SK-N-SH (cell line): ENCODE data around the gene PPARD. TPM values are rescaled to one million over a fixed set of nuclear protein-coding genes. Genes with fewer than 3 reads are reported as not detected.

Experiments used
- CTCF ChIA-PET: fragments of 300-600, 350-600 bp; formaldehyde crosslinking; extraction: SDS; loops from one replicate; lab custom pipeline; 2021; lab: Yijun Ruan, JAX
- POLR2A ChIA-PET: fragments of 350-600 bp; sonication (Branson Sonifier 250); formaldehyde crosslinking; extraction: SDS; loops from one replicate; lab custom pipeline; 2020; ENCODE audit warnings: antibody characterized with exemption, inconsistent platforms; lab: Yijun Ruan, JAX
- DNase-seq: peaks from one replicate; pipeline ENCODE4 v3.0.0; 2012
- H2AFZ ChIP-seq: fragments of 200-600 bp; sonication (generic); 2 replicates; pipeline ENCODE4 v1.8.1; 2016; ENCODE audit warnings: antibody characterized with exemption, mild to moderate bottlenecking, low read depth
- H3F3A ChIP-seq: fragments of 200-600 bp; sonication (generic); replicated peaks from 2 replicates; pipeline ENCODE3; 2016; ENCODE audit warnings: antibody characterized with exemption, mild to moderate bottlenecking; ENCODE audit not compliant: insufficient read depth
- H3K27ac ChIP-seq, 2 experiments: fragments of 200-500 bp in 1 of 2; fragments of 200-600 bp in 1 of 2; sonication (Bioruptor generic) in 1 of 2; sonication (generic), shearing (Covaris generic) in 1 of 2; 2 replicates each; pipeline versions ENCODE4 v1.5.1 to v1.6.1; 2014 to 2016; ENCODE audit warnings: low read depth in 2 of 2, inconsistent platforms in 1 of 2, low read length in 1 of 2, mild to moderate bottlenecking in 1 of 2, mixed read lengths in 1 of 2
- H3K27me3 ChIP-seq: fragments of 200-600 bp; sonication (generic), shearing (Covaris generic); 2 replicates; pipeline ENCODE4 v1.6.1; 2016; ENCODE audit warnings: mixed run types; ENCODE audit not compliant: insufficient read depth
- H3K36me3 ChIP-seq, 2 experiments: fragments of 200-500 bp in 1 of 2; fragments of 200-600 bp in 1 of 2; sonication (Bioruptor generic) in 1 of 2; sonication (generic) in 1 of 2; replicated peaks in 1 of 2; 2 replicates each; pipeline versions ENCODE3 to v1.5.1; 2014 to 2016; ENCODE audit warnings: low read length in 1 of 2, mild to moderate bottlenecking in 1 of 2; ENCODE audit not compliant: insufficient read depth in 2 of 2, control insufficient read depth in 1 of 2
- H3K4me1 ChIP-seq, 2 experiments: fragments of 200-500 bp in 1 of 2; fragments of 200-600 bp in 1 of 2; sonication (Bioruptor generic) in 1 of 2; sonication (generic), shearing (Covaris generic) in 1 of 2; 2 replicates each; pipeline versions ENCODE4 v1.5.1 to v1.6.1; 2014 to 2016; ENCODE audit warnings: low read depth in 1 of 2, low read length in 1 of 2, mixed run types in 1 of 2; ENCODE audit not compliant: insufficient read depth in 2 of 2, control insufficient read depth in 1 of 2
- H3K4me2 ChIP-seq: fragments of 200-600 bp; sonication (generic), shearing (Covaris generic); 2 replicates; pipeline ENCODE4 v1.6.1; 2017; ENCODE audit warnings: mixed run types
- H3K4me3 ChIP-seq, 2 experiments: fragments of 200-500 bp in 1 of 2; fragments of 200-600 bp in 1 of 2; sonication (Bioruptor generic) in 1 of 2; sonication (generic), shearing (Covaris generic) in 1 of 2; 2 replicates each; pipeline versions ENCODE4 v1.5.1 to v1.8.1; 2014 to 2016; ENCODE audit warnings: low read depth in 2 of 2, inconsistent platforms in 1 of 2, low read length in 1 of 2, mild to moderate bottlenecking in 1 of 2, mixed read lengths in 1 of 2, moderate library complexity in 1 of 2
- H3K79me2 ChIP-seq: fragments of 200-600 bp; sonication (generic); 2 replicates; pipeline ENCODE4 v1.8.1; 2017; ENCODE audit warnings: mild to moderate bottlenecking; ENCODE audit not compliant: insufficient read depth
- H3K9ac ChIP-seq: fragments of 200-600 bp; sonication (generic); 2 replicates; pipeline ENCODE4 v1.6.1; 2017; ENCODE audit warnings: mixed run types
- H3K9me2 ChIP-seq: fragments of 200-600 bp; sonication (generic); 2 replicates; pipeline ENCODE4 v1.6.1; 2017; ENCODE audit warnings: mixed run types
- H3K9me3 ChIP-seq: fragments of 200-600 bp; sonication (generic); 2 replicates; pipeline ENCODE4 v1.6.1; 2017; ENCODE audit warnings: mixed run types, mild to moderate bottlenecking, moderate library complexity
- H4K20me1 ChIP-seq: fragments of 200-600 bp; sonication (generic); 2 replicates; pipeline ENCODE4 v1.6.1; 2017; ENCODE audit warnings: mild to moderate bottlenecking, mixed run types; ENCODE audit not compliant: insufficient read depth
- CTCF ChIP-seq: fragments of 200-600 bp; sonication (generic); IDR thresholded peaks from 2 replicates; pipeline ENCODE4 v1.6.1; 2017; ENCODE audit warnings: antibody characterized with exemption, mild to moderate bottlenecking, moderate library complexity
- FOSL2 ChIP-seq: IDR thresholded peaks from 2 replicates; pipeline ENCODE4 v1.4.0; 2012; ENCODE audit warnings: low read depth, mild to moderate bottlenecking, moderate library complexity, borderline replicate concordance
- FOXJ3 ChIP-seq: sonication (generic); formaldehyde crosslinking; IDR thresholded peaks from 2 replicates; pipeline ENCODE4 v1.5.1; 2020; ENCODE audit warnings: mild to moderate bottlenecking, missing genetic modification reagents
- FOXM1 ChIP-seq: IDR thresholded peaks from 2 replicates; pipeline ENCODE4 v1.4.0; 2012; ENCODE audit warnings: low read depth, mild to moderate bottlenecking
- GABPA ChIP-seq: IDR thresholded peaks from 2 replicates; pipeline ENCODE4 v1.4.0; 2012; ENCODE audit warnings: low read depth, mild to moderate bottlenecking
- IRF3 ChIP-seq: fragments of 150-350 bp; IDR thresholded peaks from 2 replicates; pipeline ENCODE4 v1.6.1; 2016; ENCODE audit warnings: mild to moderate bottlenecking, low read depth, low read length
- MEF2A ChIP-seq: IDR thresholded peaks from 2 replicates; pipeline ENCODE4 v1.4.0; 2012; ENCODE audit warnings: low read depth, borderline replicate concordance
- NFIC ChIP-seq: IDR thresholded peaks from 2 replicates; pipeline ENCODE4 v1.4.0; 2012; ENCODE audit warnings: borderline replicate concordance
- POLR2AphosphoS5 ChIP-seq: IDR thresholded peaks from 2 replicates; pipeline ENCODE4 v1.6.1; 2012; ENCODE audit warnings: low read depth, low read length
- RCOR1 ChIP-seq: fragments of 150-350 bp; IDR thresholded peaks from 2 replicates; pipeline ENCODE4 v1.6.1; 2017; ENCODE audit warnings: antibody characterized with exemption, low read length
- REST ChIP-seq: IDR thresholded peaks from 2 replicates; pipeline ENCODE4 v1.6.1; 2012; ENCODE audit warnings: mild to moderate bottlenecking, low read depth, low read length, moderate library complexity
- SIN3A ChIP-seq: IDR thresholded peaks from 2 replicates; pipeline ENCODE4 v1.6.1; 2012; ENCODE audit warnings: low read depth, mild to moderate bottlenecking, low read length, moderate library complexity, borderline replicate concordance
- TAF1 ChIP-seq: IDR thresholded peaks from 2 replicates; pipeline ENCODE4 v1.6.1; 2012; ENCODE audit warnings: low read depth, mild to moderate bottlenecking, low read length, moderate library complexity, borderline replicate concordance
- TEAD4 ChIP-seq: IDR thresholded peaks from 2 replicates; pipeline ENCODE4 v1.4.0; 2012; ENCODE audit warnings: mild to moderate bottlenecking, borderline replicate concordance; ENCODE audit not compliant: insufficient read depth
- WGBS: methylation state at CpG from one replicate; pipeline ENCODE4 v1.1.6; 2017; ENCODE audit warnings: low lambda C conversion rate; 5-methylcytosine and 5-hydroxymethylcytosine counted together
- polyA plus RNA-seq, 3 experiments: library from polyadenylated mRNA; depleted of rRNA; stranded (reverse); fragments of >200 nt; gene quantifications; 2 replicates each; pipeline ENCODE4 v1.2.3, GENCODE V29; 2012
- TF ChIP-seq, protein P1 (sequence below): fragments of 150-350 bp; IDR thresholded peaks from 2 replicates; pipeline ENCODE4 v1.6.1; 2017; ENCODE audit warnings: antibody characterized with exemption, low read length, low read depth, borderline replicate concordance
- TF ChIP-seq, protein P2 (sequence below): IDR thresholded peaks from 2 replicates; pipeline ENCODE4 v1.4.0; 2012; ENCODE audit warnings: low read depth, borderline replicate concordance

The PPARD gene
- polyA plus RNA-seq, 1 of the 3 experiments (the other 2 are of a cell fraction), result 13.3 TPM

- no peaks in the 10 kb centered on the region for H3K27me3 ChIP-seq
- no peaks in the 10 kb centered on the region for H4K20me1 ChIP-seq
- no peak for DNase-seq
- no peak overlapping the region for H3K4me3 ChIP-seq
- no peak for TF ChIP-seq CTCF
- no peak for TF ChIP-seq RCOR1
- TF ChIP-seq POLR2AphosphoS5, result no peak
- TF ChIP-seq FOSL2, result no peak
- TF ChIP-seq TEAD4, result no peak
- TF ChIP-seq, protein P1, sequence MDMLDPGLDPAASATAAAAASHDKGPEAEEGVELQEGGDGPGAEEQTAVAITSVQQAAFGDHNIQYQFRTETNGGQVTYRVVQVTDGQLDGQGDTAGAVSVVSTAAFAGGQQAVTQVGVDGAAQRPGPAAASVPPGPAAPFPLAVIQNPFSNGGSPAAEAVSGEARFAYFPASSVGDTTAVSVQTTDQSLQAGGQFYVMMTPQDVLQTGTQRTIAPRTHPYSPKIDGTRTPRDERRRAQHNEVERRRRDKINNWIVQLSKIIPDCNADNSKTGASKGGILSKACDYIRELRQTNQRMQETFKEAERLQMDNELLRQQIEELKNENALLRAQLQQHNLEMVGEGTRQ, result no peak
- H3K9ac ChIP-seq, result no peak overlapping the region
- no peaks in the 10 kb centered on the region for H3F3A ChIP-seq
- ChIA-PET POLR2A (no interaction called here), CTCF (interaction anchor here (0.8 to 2.9 kb wide), 8 partner anchors 10 to 59 kb away, joined by 3 to 9 read pairs (median 4); partner anchors contain the start of gene PPARD)
- H3K27ac ChIP-seq, result no peak overlapping the region
- H3K9me2 ChIP-seq, result no peaks in the 10 kb centered on the region
- H3K4me2 ChIP-seq, result no peak overlapping the region
- no peak overlapping the region for H2AFZ ChIP-seq
- no peaks in the 10 kb centered on the region for H3K79me2 ChIP-seq
- peaks cover 6 to 18% of the 10 kb centered on the region in 2 experiments; a peak in 2 of 4 replicates for H3K4me1 ChIP-seq
- peaks cover 0 to 3% of the 10 kb centered on the region in 2 experiments for H3K36me3 ChIP-seq
- no peaks in the 10 kb centered on the region for H3K9me3 ChIP-seq
- WGBS, result 91% methylated on average over 4 of the region's 5 CpGs
Observed at GRCh38 chr6:35401514-35401913, 59.2 kb downstream of the PPARD start.

GRCh38 chr6:35402136-35402855 lies 59.9 kb downstream of the PPARD start:
- no peaks in the 10 kb centered on the region for H3K27me3 ChIP-seq
- no peak overlapping the region for H2AFZ ChIP-seq
- CTCF ChIA-PET, result interaction anchor here (0.6 to 2.9 kb wide), 6 partner anchors 13 to 1375 kb away, joined by 3 to 9 read pairs (median 4); partner anchors contain the start of gene PPARD
- H3F3A ChIP-seq, result no peaks in the 10 kb centered on the region
- WGBS, result 85% methylated on average over 8 of the region's 8 CpGs
- no peak for DNase-seq
- peaks cover 0 to 3% of the 10 kb centered on the region in 2 experiments for H3K36me3 ChIP-seq
- H3K9me2 ChIP-seq, result no peaks in the 10 kb centered on the region
- no peak overlapping the region for H3K9ac ChIP-seq
- H3K9me3 ChIP-seq, result no peaks in the 10 kb centered on the region
- H3K4me3 ChIP-seq, result no peak overlapping the region
- no peak overlapping the region for H3K27ac ChIP-seq
- peaks cover 6 to 20% of the 10 kb centered on the region in 2 experiments; a peak in 2 of 4 replicates for H3K4me1 ChIP-seq
- no peaks in the 10 kb centered on the region for H3K79me2 ChIP-seq
- H3K4me2 ChIP-seq, result no peak overlapping the region
- no peaks in the 10 kb centered on the region for H4K20me1 ChIP-seq
- POLR2A ChIA-PET, result no interaction called here
- TF ChIP-seq MEF2A, result no peak
- TF ChIP-seq GABPA, result no peak
- no peak for TF ChIP-seq SIN3A
- TF ChIP-seq TAF1, result no peak
- TF ChIP-seq, protein P2, sequence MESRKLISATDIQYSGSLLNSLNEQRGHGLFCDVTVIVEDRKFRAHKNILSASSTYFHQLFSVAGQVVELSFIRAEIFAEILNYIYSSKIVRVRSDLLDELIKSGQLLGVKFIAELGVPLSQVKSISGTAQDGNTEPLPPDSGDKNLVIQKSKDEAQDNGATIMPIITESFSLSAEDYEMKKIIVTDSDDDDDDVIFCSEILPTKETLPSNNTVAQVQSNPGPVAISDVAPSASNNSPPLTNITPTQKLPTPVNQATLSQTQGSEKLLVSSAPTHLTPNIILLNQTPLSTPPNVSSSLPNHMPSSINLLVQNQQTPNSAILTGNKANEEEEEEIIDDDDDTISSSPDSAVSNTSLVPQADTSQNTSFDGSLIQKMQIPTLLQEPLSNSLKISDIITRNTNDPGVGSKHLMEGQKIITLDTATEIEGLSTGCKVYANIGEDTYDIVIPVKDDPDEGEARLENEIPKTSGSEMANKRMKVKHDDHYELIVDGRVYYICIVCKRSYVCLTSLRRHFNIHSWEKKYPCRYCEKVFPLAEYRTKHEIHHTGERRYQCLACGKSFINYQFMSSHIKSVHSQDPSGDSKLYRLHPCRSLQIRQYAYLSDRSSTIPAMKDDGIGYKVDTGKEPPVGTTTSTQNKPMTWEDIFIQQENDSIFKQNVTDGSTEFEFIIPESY, result no peak
- no peak for TF ChIP-seq TEAD4
- no peak for TF ChIP-seq FOXJ3 (CRISPR knock-in tag)
- TF ChIP-seq POLR2AphosphoS5, result no peak
- TF ChIP-seq REST, result no peak
- no peak for TF ChIP-seq NFIC
- no peak for TF ChIP-seq FOXM1
- TF ChIP-seq IRF3, result no peak
